ENCODE results near the gene EML3.

DNA sequence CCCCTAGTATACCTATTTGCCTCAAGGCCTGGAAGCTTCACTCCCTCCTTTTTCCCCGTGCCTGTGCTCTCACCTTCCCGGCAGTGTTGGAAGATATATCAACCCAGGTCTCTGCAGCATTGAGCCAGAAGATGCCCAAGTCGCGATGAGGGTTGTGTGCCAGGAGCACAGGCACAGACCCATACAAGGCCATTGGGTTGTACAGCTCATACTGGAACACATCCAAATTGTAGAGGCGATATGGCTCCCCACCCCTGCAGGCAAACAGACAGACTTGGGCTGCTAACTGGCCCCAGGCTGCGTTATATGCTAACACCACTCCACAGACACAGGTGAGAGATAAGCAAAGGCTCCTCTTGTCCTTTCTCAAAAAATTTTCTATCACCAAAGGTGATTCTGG is 19.9 kb upstream of the EML3 start:
- TF ChIP-seq POLR2A (IDR thresholded peaks at IDR 0.05), result no peak
- TF ChIP-seq, protein P1, sequence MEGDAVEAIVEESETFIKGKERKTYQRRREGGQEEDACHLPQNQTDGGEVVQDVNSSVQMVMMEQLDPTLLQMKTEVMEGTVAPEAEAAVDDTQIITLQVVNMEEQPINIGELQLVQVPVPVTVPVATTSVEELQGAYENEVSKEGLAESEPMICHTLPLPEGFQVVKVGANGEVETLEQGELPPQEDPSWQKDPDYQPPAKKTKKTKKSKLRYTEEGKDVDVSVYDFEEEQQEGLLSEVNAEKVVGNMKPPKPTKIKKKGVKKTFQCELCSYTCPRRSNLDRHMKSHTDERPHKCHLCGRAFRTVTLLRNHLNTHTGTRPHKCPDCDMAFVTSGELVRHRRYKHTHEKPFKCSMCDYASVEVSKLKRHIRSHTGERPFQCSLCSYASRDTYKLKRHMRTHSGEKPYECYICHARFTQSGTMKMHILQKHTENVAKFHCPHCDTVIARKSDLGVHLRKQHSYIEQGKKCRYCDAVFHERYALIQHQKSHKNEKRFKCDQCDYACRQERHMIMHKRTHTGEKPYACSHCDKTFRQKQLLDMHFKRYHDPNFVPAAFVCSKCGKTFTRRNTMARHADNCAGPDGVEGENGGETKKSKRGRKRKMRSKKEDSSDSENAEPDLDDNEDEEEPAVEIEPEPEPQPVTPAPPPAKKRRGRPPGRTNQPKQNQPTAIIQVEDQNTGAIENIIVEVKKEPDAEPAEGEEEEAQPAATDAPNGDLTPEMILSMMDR (IDR thresholded peaks at IDR 0.05), result no peak

Data from ovary (tissue), 3 donors.